Ovary (tissue), 9 donors: Measurements from ENCODE around the gene MAD1L1. TPM values are rescaled to one million over a fixed set of nuclear protein-coding genes. Genes with fewer than 3 reads are reported as not detected.

Experiments used
- DNase-seq, 5 donors: peaks; one replicate each; pipeline ENCODE4 v3.0.0-alpha.2; 2019 to 2020
- H3K27ac ChIP-seq, 2 donors: fragments of 200-600 bp; one replicate each; pipeline versions ENCODE4 v1.5.1 to v1.8.0; 2019 to 2022
- H3K27me3 ChIP-seq: fragments of 200-600 bp; one replicate; pipeline ENCODE4 v1.8.0; 2022
- H3K36me3 ChIP-seq: fragments of 200-600 bp; sonication (generic); one replicate; pipeline ENCODE4 v1.5.1; 2019
- H3K4me1 ChIP-seq: one replicate; pipeline ENCODE4 v1.8.1; 2013; ENCODE audit warnings: mild to moderate bottlenecking, moderate library complexity; ENCODE audit not compliant: insufficient read depth
- H3K4me3 ChIP-seq: fragments of 200-600 bp; sonication (generic); one replicate; pipeline ENCODE4 v1.5.1; 2017
- H3K9me3 ChIP-seq, 2 donors: fragments of 200-600 bp in 1 of 2; sonication (generic) in 1 of 2; one replicate each; pipeline versions ENCODE4 v1.5.1 to v1.8.1; 2013 to 2019; ENCODE audit warnings: mild to moderate bottlenecking in 1 of 2, moderate library complexity in 1 of 2
- EP300 ChIP-seq: sonication (generic); formaldehyde crosslinking; IDR thresholded peaks from one replicate; pipeline ENCODE4 v1.6.1; 2017; ENCODE audit warnings: antibody characterized with exemption
- POLR2A ChIP-seq: fragments of 450-650 bp; IDR thresholded peaks from one replicate; pipeline ENCODE4 v1.6.1; 2017; ENCODE audit warnings: antibody characterized with exemption, mild to moderate bottlenecking, moderate library complexity
- WGBS, 3 donors: extraction: QIAGEN DNeasy Blood & Tissue Kit in 1 of 3; methylation state at CpG; one replicate each; pipeline versions ENCODE4 v1.1.5 to v1.1.7; 2013 to 2017; 5-methylcytosine and 5-hydroxymethylcytosine counted together
- intact Hi-C, 4 donors: fragments of 100-400 bp; cut with DNase I; formaldehyde crosslinking; loops; one replicate each; pipeline versions ENCODE4 v1.11.0 to v1.15.1; 2022 to 2023
- polyA plus RNA-seq, 2 donors: library from polyadenylated mRNA; stranded (reverse); fragments of 200-250 nt in 1 of 2; fragments of 350-450 nt in 1 of 2; fragmentation: Illumina TruSeq in 1 of 2; extraction: RNeasy Lipid Tissue Mini Kit (QIAGEN cat#74804) in 1 of 2; gene quantifications; one replicate each; pipeline ENCODE4 v1.2.3, GENCODE V29; 2013 to 2014
- total RNA-seq, 7 donors: library from RNA; depleted of rRNA in 2 of 7; stranded (reverse); fragments of >200 nt in 2 of 7; fragmentation: NEBNext Ultra II Directional in 3 of 7; extraction: Animal tissue kit (Norgen Biotek cat#: 25700) in 3 of 7; gene quantifications; one replicate each; pipeline versions ENCODE4 v1.1.0 to v1.2.4, GENCODE V29; 2016 to 2023
- TF ChIP-seq, protein P1 (sequence below), 3 donors: fragments of 450-650 bp in 2 of 3; fragments of 200-600 bp in 1 of 3; IDR thresholded peaks; one replicate each; pipeline versions ENCODE4 v1.5.1 to v1.8.0; 2016 to 2022; ENCODE audit warnings: antibody characterized with exemption in 3 of 3, mild to moderate bottlenecking in 1 of 3
- donor health status: DM: no; HTN: no; CAD: no; lungs with moderate emphysema.
- donor health status: DM: no; HTN: no; CAD: no.
- donor health status: Bipolar disorder and iron deficiency.
- donor health status: DM: yes; HTN: yes; CAD: no.
- donor health status: DM: no; HTN: no; CAD: no.
- donor health status: DM: yes; HTN: yes; CAD: no.

The MAD1L1 gene
- total and polyA plus RNA-seq, 9 donors = 5.9 to 36.6 (median 22.8) TPM

DNA sequence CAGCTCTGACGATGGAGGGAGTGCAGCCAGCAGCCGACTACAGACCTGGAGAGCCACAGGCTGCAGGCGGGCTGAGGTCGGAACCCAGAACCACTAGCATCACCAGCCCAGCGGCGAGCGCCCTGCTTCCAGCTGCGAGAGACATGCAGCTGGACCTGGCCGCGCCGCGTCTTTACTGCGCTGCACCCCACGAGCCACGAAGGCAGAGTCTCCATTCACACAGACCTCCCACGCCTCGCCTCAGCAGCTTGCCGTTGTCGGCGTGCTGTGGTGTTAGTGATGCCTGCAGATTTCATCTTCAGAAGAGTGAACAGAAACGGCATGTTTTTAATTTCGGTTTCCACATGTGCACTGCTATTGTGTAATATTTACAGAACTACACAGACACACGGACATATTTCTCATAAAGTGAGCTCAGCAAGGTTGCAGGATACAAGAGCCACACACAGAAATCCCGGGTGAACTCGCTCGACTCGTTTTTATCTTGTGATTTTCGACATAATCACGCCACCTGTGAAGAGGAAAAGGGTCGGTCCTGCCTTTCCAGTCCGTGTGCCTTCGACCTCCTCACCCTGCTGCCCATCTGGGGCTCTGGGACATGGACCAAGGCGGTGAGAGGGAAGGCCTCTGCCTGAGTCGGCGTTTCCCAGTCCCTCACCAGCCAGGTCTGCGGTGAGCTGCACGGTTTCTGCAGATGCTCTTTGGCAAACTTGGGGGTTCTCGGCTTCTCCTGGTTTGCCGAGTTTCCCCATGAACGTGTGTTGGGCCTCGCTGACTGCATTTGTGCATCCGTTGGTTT is 310.5 kb downstream of the MAD1L1 start:
- Histone ChIP-seq H3K36me3 (no peaks in the 10 kb centered on the region), H3K27me3 (no peaks in the 10 kb centered on the region), H3K27ac (no peak overlapping the region), H3K9me3 (no peaks in the 10 kb centered on the region), H3K4me1 (no peaks in the 10 kb centered on the region), H3K4me3 (no peak overlapping the region)
- WGBS, 3 donors = 87 to 90% (median 88%) methylated on average over 42 of the region's 42 CpGs
- intact Hi-C loops = no loop called here
- TF ChIP-seq, protein P1, sequence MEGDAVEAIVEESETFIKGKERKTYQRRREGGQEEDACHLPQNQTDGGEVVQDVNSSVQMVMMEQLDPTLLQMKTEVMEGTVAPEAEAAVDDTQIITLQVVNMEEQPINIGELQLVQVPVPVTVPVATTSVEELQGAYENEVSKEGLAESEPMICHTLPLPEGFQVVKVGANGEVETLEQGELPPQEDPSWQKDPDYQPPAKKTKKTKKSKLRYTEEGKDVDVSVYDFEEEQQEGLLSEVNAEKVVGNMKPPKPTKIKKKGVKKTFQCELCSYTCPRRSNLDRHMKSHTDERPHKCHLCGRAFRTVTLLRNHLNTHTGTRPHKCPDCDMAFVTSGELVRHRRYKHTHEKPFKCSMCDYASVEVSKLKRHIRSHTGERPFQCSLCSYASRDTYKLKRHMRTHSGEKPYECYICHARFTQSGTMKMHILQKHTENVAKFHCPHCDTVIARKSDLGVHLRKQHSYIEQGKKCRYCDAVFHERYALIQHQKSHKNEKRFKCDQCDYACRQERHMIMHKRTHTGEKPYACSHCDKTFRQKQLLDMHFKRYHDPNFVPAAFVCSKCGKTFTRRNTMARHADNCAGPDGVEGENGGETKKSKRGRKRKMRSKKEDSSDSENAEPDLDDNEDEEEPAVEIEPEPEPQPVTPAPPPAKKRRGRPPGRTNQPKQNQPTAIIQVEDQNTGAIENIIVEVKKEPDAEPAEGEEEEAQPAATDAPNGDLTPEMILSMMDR (IDR thresholded peaks at IDR 0.05) = no peak
- no peak for TF ChIP-seq POLR2A
- TF ChIP-seq EP300 = no peak
- no peak for DNase-seq

DNA sequence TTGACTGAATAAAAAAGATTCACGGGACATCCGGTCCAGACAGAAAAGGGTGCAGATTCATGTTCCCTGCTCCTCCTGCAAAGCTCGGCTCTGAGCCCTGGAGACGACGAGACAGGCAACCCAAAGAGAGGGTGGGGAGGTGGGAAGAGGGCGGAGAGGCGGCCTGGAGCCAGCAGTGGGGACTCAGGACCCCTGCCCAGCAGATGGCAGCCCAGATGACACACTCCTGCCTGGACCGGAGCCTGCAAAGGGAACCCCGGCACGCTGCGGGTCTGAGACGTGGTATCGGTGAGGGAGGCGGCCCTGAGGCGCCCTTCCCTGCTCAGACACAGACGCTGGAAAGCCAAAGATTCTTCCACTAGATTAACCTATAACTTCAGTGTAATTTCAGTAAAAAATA is 311.9 kb downstream of the MAD1L1 start:
- intact Hi-C loops = no loop called here
- H3K4me3 ChIP-seq = no peak overlapping the region

DNA sequence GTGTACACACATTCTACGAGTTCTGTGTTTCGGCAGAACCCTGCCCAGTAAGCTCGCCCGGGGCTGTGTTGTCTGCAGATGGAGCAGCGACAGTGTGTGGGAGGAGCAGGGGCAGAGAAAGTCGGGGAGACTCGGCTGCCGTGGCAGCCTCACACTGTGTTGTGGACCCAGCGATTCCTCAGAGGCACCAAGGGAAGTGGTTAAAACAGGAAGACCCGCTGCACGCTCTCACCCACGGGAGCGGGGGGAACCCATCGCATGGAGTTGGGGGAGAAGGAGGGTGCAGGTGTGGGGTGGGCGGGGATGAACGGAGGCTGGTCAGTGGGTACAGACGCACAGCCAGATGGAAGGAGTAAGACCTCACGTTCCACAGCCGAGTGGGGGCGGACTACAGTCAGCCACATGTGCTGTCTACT is 312.5 kb downstream of the MAD1L1 start:
- Histone ChIP-seq H3K4me1 (no peaks in the 10 kb centered on the region), H3K27ac (no peak overlapping the region), H3K4me3 (no peak overlapping the region), H3K27me3 (no peaks in the 10 kb centered on the region), H3K36me3 (no peaks in the 10 kb centered on the region), H3K9me3 (no peaks in the 10 kb centered on the region)
- 48 to 66% (median 54%) methylated on average over 18 to 20 of the region's 20 CpGs for WGBS, 3 donors
- TF ChIP-seq POLR2A = no peak
- no peak for TF ChIP-seq EP300
- no peak for DNase-seq
- intact Hi-C loops = no loop called here

More for the DNA sequence above, 311.9 kb downstream of the MAD1L1 start:
- no peaks in the 10 kb centered on the region for H3K4me1 ChIP-seq
- H3K27me3 ChIP-seq = no peaks in the 10 kb centered on the region
- no peaks in the 10 kb centered on the region for H3K9me3 ChIP-seq
- WGBS, 3 donors = 67 to 81% (median 81%) methylated on average over 16 of the region's 16 CpGs
- no peak for DNase-seq
- no peaks in the 10 kb centered on the region for H3K36me3 ChIP-seq
- no peak overlapping the region for H3K27ac ChIP-seq
- TF ChIP-seq EP300 (no peak), POLR2A (no peak)
- TF ChIP-seq, protein P1 (IDR thresholded peaks at IDR 0.05) = no peak

DNA sequence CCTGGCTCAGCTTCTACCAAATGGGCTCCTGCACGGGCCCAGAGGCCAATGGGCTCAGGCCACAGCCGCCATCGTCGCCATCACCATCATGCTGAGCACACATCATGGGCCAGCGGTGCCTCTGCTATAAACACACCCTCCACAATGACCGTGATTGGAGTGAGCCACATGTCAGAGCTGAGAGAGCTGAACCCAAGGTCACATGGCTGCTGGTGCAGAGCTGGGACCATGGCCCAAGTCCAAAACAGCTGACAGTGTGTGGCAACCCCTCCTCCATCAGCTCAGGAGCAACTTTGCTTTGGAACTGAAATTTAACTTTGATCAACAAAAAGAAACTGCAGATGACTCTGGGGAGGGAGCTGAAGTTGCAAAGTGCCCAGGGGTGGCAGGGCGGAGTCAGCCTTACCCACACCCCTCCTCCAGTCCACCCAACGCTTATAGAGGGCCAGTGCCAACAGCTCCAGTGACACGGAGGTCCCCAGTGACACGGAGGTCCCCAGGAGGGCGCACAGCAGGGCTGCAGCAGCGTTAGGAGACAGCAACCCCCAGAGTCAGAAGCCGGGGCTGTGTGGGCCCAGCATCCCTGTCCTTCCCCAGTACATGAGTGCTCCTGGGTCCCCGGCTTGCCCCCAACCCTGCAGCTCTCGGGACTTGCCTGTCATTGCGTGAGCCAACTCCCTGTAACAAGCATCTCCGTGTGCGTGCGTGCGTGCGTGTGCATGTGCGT is 313.0 kb downstream of the MAD1L1 start:
- Histone ChIP-seq H3K36me3 (no peaks in the 10 kb centered on the region), H3K4me1 (no peaks in the 10 kb centered on the region), H3K4me3 (no peak overlapping the region), H3K27ac (no peak overlapping the region), H3K27me3 (no peaks in the 10 kb centered on the region), H3K9me3 (no peaks in the 10 kb centered on the region)
- TF ChIP-seq EP300 (no peak), POLR2A (no peak)
- TF ChIP-seq, protein P1 (IDR thresholded peaks at IDR 0.05) = no peak
- no peak for DNase-seq
- 81 to 88% (median 83%) methylated on average over 20 to 22 of the region's 22 CpGs for WGBS, 3 donors
- intact Hi-C loops = no loop called here
